GM21528 (cell line): ENCODE results near the gene ING5.
"Not testable (repeated sequence)": the region's sequence is repeated elsewhere in the genome, so short reads cannot be mapped to it uniquely, and the experiment has no call there.

ENCODE experiments used
- ATAC-seq: cut with Tn5 transposase; IDR thresholded peaks from one replicate; pipeline ENCODE4 v1.9.1; 2021; ENCODE audit warnings: mild to moderate bottlenecking, moderate library complexity; ENCODE audit not compliant: unreplicated experiment, low FRiP score

Gene ING5

GRCh38 chr2:241701399-241702154 is at the start of gene ING5:
Gene ING5 (plus strand): TSS chr2:241702039. CDS start chr2:241702066, 27 bp downstream.
- peak; percentile 67 for ATAC-seq

- no peak for ATAC-seq
These were observed 49.7 kb upstream of the ING5 start for GRCh38 chr2:241652142-241652541.

DNA sequence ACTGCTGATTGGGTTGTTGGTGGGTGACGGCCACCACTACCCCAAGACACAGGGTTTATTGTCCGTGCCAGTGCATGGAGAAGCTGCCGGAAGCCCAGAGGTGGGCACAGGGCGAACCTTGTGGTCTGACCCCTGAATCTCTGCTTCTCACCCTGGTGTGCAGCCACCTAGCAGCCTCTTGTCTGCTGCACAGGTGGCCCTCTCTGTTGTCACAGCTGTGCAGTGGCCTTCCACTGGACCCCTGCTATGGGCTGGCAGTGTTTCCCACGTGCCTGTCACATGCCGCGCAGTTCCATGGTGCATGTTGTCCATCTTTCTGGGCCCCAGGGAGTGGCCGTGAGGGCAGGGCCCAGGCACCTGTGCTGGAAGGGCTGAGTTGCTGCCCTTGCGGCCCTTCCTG is 49.1 kb upstream of the ING5 start:
- ATAC-seq, result no peak

- no peak for ATAC-seq
These were observed 48.6 kb upstream of the ING5 start for GRCh38 chr2:241653210-241653750.

DNA sequence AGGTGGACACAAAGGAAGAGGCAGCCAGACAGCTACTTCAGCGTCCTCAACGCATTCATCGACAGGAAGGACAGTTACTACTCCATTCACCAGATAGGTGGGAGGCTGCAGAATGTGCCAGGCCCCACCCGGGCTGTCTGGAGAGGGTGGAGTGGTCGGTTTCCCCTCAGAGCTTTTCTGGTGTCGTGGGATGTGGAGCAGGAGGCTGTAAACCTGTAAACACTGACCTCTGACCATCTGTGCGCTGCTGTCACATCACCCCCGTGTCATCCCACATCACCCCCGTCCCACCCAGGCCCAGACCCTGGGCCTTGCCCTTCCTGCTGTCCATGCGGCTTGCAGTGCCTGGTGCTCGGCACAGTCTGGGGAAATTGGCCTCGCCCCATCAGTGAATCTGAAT is 47.3 kb upstream of the ING5 start:
- ATAC-seq, result no peak

GRCh38 chr2:241655516-241656189 is 46.2 kb upstream of the ING5 start:
- ATAC-seq, result no peak

DNA sequence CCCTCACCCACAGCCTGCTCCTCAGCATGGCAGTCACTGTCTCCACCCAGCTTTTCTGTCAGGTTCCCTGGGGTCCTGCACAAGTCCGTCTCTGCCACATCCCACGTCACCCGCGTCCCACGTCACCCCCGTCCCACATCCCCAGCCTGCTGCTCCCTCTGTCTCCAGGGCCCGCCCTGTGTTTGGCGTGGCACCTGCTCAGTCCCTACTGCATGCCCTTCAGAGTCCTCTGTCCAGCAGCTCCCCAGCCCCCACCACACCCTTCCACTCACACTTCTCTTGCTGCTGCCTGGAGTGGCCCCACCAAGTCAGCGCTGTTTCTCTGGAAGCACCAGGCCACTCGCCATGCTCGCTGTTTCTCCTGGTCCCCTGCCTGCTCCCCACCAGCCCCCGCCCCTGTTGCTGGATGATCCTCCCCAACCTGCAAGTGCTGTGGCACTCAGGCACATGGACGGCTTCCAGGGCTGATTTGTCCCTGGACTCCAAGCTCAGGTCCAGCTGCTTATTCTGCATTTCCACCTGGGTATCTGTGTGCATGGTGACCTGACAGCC is 45.6 kb upstream of the ING5 start:
- no peak for ATAC-seq

- no peak for ATAC-seq
These were observed 44.0 kb upstream of the ING5 start for GRCh38 chr2:241657786-241658254.

DNA sequence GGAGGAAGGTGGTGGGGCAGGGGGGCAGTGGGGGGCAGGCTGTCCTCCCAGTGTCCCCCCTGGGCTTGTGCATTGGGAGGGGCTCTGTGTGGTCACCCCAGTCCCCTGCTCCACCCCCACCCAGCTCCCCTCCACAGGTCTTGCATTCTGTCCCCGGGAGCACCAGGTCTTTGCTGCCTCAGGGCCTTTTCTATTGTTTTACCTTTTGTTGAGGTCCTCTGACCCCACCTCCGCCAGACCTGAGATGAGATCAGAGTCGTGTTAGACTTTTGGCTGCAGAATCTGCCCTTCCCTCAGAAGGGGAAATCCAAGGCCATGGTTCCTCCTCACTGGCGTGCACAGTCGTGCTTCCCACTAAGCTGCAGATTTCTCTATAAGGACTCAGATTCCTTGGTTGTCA is 43.5 kb upstream of the ING5 start:
- no peak for ATAC-seq

DNA sequence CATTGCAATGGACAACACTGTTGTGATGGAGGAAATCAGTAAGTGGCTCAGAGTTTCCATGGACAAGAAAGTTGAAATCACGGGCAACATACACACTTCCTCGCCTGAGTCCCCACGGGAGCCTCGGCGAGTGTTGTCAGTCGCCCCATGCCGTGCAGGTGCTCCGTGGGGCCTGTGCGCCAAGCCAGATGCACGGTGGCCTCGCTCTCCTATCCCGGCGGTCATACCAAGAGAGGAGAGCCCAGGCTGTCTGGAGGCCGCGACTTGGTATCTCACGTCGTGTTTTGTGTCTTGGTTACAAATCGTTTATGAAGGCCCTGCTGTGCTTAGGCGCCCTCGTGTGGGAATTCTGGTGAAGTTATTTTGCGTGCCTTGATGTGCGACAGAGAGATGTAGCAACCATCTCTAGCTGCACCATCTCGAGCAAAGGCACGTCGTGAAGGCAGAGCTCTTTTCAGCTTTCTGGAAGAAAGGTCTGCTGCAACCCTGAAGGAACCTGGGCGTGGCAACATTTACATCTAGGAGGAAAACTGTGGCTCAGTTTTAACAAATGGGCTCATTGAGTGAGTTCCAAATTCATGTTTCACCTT is 42.6 kb upstream of the ING5 start:
- no peak for ATAC-seq

GRCh38 chr2:241660593-241661213 is 41.1 kb upstream of the ING5 start:
- ATAC-seq, result no peak

DNA sequence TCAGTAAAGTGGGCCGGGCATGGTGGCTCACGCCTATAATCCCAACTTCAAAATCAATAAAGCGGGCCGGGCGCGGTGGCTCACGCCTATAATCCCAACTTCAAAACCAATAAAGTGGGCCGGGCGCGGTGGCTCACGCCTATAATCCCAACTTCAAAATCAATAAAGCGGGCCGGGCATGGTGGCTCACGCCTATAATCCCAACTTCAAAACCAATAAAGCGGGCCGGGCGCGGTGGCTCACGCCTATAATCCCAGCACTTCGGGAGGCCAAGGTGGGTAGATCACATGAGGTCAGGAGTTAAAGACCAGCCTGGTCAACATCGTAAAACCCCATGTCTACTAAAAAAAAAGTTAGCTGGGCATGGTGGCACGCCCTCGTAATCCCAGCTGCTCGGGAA is 39.1 kb upstream of the ING5 start:
- not testable (repeated sequence) for ATAC-seq

DNA sequence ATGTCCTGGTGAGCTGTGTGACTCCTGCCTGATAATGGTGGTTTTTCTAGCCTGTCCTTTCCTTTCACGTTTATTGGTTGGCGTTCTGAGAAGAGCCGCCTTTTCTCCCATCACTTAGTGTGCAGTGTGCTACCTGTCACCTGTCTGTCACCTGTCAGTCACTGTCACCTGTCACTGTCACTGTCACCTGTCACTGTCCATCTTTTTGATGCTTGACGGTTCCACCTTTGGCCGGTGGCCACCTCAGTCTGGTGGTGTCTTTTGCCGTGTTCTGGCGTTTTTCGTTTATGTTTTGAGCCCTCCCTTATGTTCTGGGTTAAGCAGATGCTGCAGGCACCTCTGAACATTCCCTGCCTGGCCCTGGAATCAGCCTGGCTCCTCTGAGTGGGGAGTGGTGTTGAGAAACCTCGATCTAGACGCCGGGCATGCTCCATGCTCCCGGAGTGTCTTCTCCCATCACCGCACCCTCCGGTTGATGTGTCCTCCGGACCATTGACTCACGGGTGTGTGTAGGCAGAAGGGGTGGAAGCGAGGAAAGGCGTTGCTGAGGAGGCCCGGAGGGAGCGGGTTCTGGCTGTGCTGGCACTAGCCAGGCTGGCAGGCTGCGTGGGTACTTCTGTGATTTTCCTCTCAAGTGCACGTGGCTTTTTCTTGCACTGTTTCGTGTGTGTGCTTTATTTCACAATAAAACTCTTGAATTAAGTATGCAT is 36.0 kb upstream of the ING5 start:
- no peak for ATAC-seq

- ATAC-seq, result no peak
These were observed 35.0 kb upstream of the ING5 start for GRCh38 chr2:241666627-241667400.

GRCh38 chr2:241668354-241668753 is 33.5 kb upstream of the ING5 start:
- no peak for ATAC-seq

GRCh38 chr2:241668839-241669238 is 33.0 kb upstream of the ING5 start:
- no peak for ATAC-seq

GRCh38 chr2:241670333-241671110 is 31.3 kb upstream of the ING5 start:
- ATAC-seq, result no peak

- no peak for ATAC-seq
These were observed 30.2 kb upstream of the ING5 start for GRCh38 chr2:241671457-241672240.
